Activated B cell treated with CpG ODN at 0.5 μM for 24 hours (primary cell): Measurements from ENCODE around the gene GPD1. TPM values are rescaled to one million over a fixed set of nuclear protein-coding genes. Genes with fewer than 3 reads are reported as not detected.

Source experiments
- ATAC-seq: fragments of 200-7000 bp; cut with Tn5 transposase; one replicate; pipeline ENCODE4 v1.10.0; 2021; ENCODE audit warnings: low read depth, mild to moderate bottlenecking, moderate library complexity
- CTCF ChIA-PET: fragments of 350-600 bp; sonication (Branson Sonifier 250); formaldehyde crosslinking; loops from one replicate; lab custom pipeline; 2021; ENCODE audit warnings: antibody characterized with exemption; lab: Charles Lee
- POLR2A ChIA-PET: fragments of 350-600 bp; sonication (Branson Sonifier 250); formaldehyde crosslinking; loops from one replicate; lab custom pipeline; 2021; ENCODE audit warnings: antibody characterized with exemption; lab: Charles Lee
- DNase-seq: peaks from one replicate; pipeline ENCODE4 v3.0.0; 2022
- H3K27ac Mint-ChIP-seq: one replicate; pipeline ENCODE4 v1.8.0; 2020; ENCODE audit warnings: mixed read lengths
- H3K27me3 Mint-ChIP-seq: one replicate; pipeline ENCODE4 v1.8.0; 2021; ENCODE audit warnings: mixed read lengths
- H3K36me3 Mint-ChIP-seq: one replicate; pipeline ENCODE4 v1.8.0; 2021; ENCODE audit warnings: low read depth, mixed read lengths
- H3K4me1 Mint-ChIP-seq: one replicate; pipeline ENCODE4 v1.8.0; 2021; ENCODE audit warnings: mixed read lengths
- H3K4me3 Mint-ChIP-seq: one replicate; pipeline ENCODE4 v1.8.0; 2020; ENCODE audit warnings: mild to moderate bottlenecking, mixed read lengths
- H3K9me3 Mint-ChIP-seq: one replicate; pipeline ENCODE4 v1.8.0; 2020; ENCODE audit warnings: mixed read lengths
- intact Hi-C: fragments of 100-400 bp; cut with micrococcal nuclease; formaldehyde crosslinking; loops from one replicate; pipeline ENCODE4 v1.15.1; 2024
- total RNA-seq: library from RNA; stranded (reverse); gene quantifications from 2 replicates; pipeline ENCODE4 v1.2.3, GENCODE V29; 2022
- TF ChIP-seq, protein P1 (sequence below): fragments of 200-600 bp; IDR thresholded peaks from one replicate; pipeline ENCODE4 v1.8.0; 2022; ENCODE audit warnings: antibody characterized with exemption, mild to moderate bottlenecking

The GPD1 gene
- total RNA-seq, 1 donor from 2014 or later = 0.60 TPM

DNA sequence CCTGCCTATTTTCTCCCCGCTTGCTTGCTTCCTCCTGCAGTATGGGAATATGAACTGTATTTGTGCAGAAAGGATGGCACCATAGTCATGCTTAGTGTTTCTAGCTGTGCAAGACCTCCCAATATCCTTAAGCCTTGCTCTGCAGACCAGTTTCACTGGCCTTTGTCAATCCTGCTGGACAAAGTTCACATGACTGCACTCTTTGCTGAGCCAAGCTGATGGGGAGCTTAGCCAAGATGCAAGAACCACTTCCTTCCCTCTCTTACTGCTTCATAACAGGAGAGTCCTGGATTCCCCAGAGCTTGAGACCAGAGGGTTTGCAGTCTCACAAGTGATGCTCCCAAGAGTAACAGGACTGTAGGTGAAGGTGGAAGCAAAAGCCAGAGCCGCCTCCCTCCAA, 42.6 kb upstream of the GPD1 start:
- no peak overlapping the region for H3K4me3 Mint-ChIP-seq
- TF ChIP-seq, protein P1, sequence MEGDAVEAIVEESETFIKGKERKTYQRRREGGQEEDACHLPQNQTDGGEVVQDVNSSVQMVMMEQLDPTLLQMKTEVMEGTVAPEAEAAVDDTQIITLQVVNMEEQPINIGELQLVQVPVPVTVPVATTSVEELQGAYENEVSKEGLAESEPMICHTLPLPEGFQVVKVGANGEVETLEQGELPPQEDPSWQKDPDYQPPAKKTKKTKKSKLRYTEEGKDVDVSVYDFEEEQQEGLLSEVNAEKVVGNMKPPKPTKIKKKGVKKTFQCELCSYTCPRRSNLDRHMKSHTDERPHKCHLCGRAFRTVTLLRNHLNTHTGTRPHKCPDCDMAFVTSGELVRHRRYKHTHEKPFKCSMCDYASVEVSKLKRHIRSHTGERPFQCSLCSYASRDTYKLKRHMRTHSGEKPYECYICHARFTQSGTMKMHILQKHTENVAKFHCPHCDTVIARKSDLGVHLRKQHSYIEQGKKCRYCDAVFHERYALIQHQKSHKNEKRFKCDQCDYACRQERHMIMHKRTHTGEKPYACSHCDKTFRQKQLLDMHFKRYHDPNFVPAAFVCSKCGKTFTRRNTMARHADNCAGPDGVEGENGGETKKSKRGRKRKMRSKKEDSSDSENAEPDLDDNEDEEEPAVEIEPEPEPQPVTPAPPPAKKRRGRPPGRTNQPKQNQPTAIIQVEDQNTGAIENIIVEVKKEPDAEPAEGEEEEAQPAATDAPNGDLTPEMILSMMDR = no peak
- H3K4me1 Mint-ChIP-seq = peaks cover 11% of the 10 kb centered on the region
- H3K27me3 Mint-ChIP-seq = peaks cover 37% of the 10 kb centered on the region
- POLR2A ChIA-PET = no interaction called here
- CTCF ChIA-PET = interaction anchor here (1.5 kb wide), 1 partner anchor 8 kb away, joined by 4 read pairs; no protein-coding TSS in a partner anchor
- ATAC-seq (no peak), DNase-seq (no peak)
- H3K9me3 Mint-ChIP-seq = no peaks in the 10 kb centered on the region
- H3K27ac Mint-ChIP-seq = no peak overlapping the region
- no peaks in the 10 kb centered on the region for H3K36me3 Mint-ChIP-seq
- intact Hi-C loops = no loop called here

DNA sequence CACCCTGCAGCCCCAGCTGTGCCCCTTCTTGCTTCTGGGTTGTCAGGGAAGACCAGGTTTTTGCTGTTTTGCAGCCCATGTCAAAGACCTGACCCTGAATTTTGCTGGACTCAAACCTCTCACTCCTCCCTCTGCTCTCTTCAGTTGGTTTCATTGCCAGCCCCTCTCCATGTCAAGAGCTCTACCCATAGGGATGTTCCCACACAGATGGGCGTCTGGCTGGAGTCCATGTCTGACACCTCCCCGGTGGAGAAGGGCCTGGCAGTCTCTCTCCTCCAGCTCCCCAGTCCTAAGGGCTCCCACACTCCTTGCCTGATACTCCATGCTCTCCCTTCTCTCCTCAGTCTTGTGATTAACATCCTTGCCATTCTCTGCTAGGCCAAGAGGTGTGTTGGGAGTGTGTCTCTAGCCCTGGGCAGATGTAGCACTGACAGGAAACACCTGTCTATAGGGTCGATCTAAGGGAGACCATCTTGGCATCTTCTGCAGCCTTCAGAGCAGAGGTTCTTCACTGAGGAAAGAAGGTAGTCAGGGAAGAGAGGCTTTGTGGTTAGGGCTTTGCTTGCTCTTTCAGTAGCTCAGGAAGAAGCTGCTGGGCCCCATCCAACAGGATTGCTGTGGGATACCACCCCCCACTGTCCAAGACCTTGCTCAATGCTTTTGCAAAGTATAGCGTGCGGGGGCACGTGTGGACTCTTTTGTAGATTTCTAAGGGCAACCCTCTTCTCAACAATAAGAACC, 41.7 kb upstream of the GPD1 start:
- peaks cover 30% of the 10 kb centered on the region for H3K27me3 Mint-ChIP-seq
- no peaks in the 10 kb centered on the region for H3K36me3 Mint-ChIP-seq
- H3K4me1 Mint-ChIP-seq = peaks cover 1% of the 10 kb centered on the region
- DNase-seq (no peak), ATAC-seq (no peak)
- no peak overlapping the region for H3K4me3 Mint-ChIP-seq
- POLR2A ChIA-PET = no interaction called here
- intact Hi-C loops = no loop called here
- H3K27ac Mint-ChIP-seq = no peak overlapping the region
- CTCF ChIA-PET = interaction anchor here (0.7 kb wide), 1 partner anchor 118 kb away, joined by 3 read pairs; no protein-coding TSS in a partner anchor
- no peaks in the 10 kb centered on the region for H3K9me3 Mint-ChIP-seq
- TF ChIP-seq, protein P1 = no peak

DNA sequence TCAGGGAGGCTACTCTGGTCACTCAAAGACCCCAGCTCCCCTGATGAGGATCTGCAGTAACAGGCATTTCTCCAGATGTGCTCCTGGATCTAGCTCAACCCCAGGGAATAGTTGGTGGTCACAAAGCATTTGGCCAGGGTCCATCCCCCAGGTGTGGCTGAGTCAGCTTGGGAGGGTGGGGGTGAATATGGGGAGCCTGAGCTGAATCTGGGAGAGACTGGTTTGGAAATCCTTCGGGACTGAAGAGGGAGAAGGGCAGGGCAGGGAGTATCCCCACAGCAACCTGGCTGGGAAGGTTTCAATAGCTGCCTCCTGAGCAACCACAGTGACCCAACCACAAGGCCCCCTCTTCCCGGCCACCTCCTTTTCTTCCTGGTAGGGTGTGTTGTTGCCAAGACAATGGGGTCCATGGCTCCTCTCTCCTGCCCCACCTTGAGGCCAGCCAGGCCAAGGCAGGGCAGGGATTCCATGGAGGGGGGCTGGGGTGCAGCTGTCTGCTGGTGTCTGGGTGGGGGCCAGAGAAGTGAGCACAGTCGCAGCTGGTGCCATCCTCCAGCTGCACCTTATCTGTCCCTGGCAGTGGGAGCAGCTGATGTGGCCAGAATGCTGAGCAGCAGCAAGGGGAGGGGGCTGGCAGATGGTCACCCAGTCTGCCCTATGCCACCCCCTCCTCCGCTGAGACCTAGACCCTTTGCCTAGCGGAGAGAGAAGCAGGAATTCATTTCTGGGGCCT, 40.9 kb upstream of the GPD1 start:
- H3K27ac Mint-ChIP-seq = no peak overlapping the region
- H3K36me3 Mint-ChIP-seq = no peaks in the 10 kb centered on the region
- no peak for ATAC-seq
- ChIA-PET CTCF (interaction anchor here (0.7 kb wide), 1 partner anchor 118 kb away, joined by 3 read pairs; no protein-coding TSS in a partner anchor), POLR2A (no interaction called here)
- intact Hi-C loops = no loop called here
- no peak overlapping the region for H3K4me3 Mint-ChIP-seq
- H3K9me3 Mint-ChIP-seq = no peaks in the 10 kb centered on the region
- peaks cover 29% of the 10 kb centered on the region for H3K27me3 Mint-ChIP-seq
- no peaks in the 10 kb centered on the region for H3K4me1 Mint-ChIP-seq
- TF ChIP-seq, protein P1 = no peak
- no peak for DNase-seq

DNA sequence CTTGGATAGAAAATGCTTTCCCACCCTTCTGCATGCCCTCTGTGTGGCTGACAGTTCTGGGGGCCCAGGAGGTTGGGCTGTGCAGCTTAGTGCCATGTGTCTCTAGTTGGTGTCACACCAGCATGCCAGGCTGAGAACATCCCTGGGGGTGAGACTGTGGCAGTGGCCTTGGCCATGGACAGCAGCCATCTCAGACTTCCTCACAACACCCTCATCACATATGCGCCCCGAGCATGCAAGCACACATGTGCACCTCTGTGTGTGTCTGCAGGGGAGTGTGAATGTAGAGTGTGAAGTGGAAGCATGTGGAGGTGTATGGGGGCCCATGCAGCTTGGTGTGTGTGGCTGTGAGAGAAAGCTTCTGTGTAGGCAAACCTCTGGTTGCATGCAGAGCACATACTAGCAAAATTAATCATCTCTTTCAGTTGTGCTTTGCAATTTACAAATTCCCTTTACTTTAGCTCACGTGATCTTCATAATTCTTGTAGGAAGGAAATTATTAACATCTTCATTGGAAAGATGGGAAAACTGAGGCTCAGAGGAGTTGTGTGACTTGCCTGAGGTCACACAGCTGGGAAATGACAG, 38.0 kb upstream of the GPD1 start:
- CTCF ChIA-PET = interaction anchor here (1.1 to 7.6 kb wide), 3 partner anchors 10 to 110 kb away, joined by 3 to 73 read pairs (median 15); no protein-coding TSS in a partner anchor
- H3K36me3 Mint-ChIP-seq = no peaks in the 10 kb centered on the region
- no peak overlapping the region for H3K4me3 Mint-ChIP-seq
- ATAC-seq (no peak), DNase-seq (no peak)
- H3K4me1 Mint-ChIP-seq = peaks cover 4% of the 10 kb centered on the region
- POLR2A ChIA-PET = interaction anchor here (0.6 kb wide), 1 partner anchor 8 kb away, joined by 3 read pairs; the partner anchor contains the start of gene ASIC1
- no peaks in the 10 kb centered on the region for H3K9me3 Mint-ChIP-seq
- intact Hi-C loops = no loop called here
- TF ChIP-seq, protein P1 = no peak
- peaks cover 14% of the 10 kb centered on the region for H3K27me3 Mint-ChIP-seq
- no peak overlapping the region for H3K27ac Mint-ChIP-seq
